ENCODE results near the gene LZIC. TPM values are rescaled to one million over a fixed set of nuclear protein-coding genes. Genes with fewer than 3 reads are reported as not detected.
A peak's percentile ranks its signal among the peaks of the same experiment; 100 is the strongest.

Gene LZIC
- total and polyA plus RNA-seq, 9 of the 15 experiments (the other 6 are each of a cell fraction or from before 2014, with no cell fraction given) = 32.9 to 109 (median 61.7) TPM

GRCh38 chr1:9929431-9930385, 13.5 kb downstream of the LZIC start (continued):
- TF ChIP-seq ZNF57 (CRISPR knock-in tag; IDR thresholded peaks at IDR 0.05) (no peak), HDAC3 (IDR thresholded peaks at IDR 0.05; ENCODE audit: borderline replicate concordance, partially characterized antibody) (no peak), ARNT (IDR thresholded peaks at IDR 0.05) (peak in 1 of 2 experiments; percentile 21; a peak in 1 of 4 replicates), CREB3L1 (IDR thresholded peaks at IDR 0.05; ENCODE audit: borderline replicate concordance, low read depth) (peak; percentile 19; the same call in 1 of the 2 replicates), IFI16 (CRISPR knock-in tag; IDR thresholded peaks at IDR 0.05) (0 out of 2 replicates have a peak, but pooled peaks have one; percentile 8), ELK1 (CRISPR knock-in tag; IDR thresholded peaks at IDR 0.05) (no peak), ZNF780A (CRISPR knock-in tag; IDR thresholded peaks at IDR 0.05) (no peak), PYGO2 (tag; IDR thresholded peaks at IDR 0.05) (no peak), BRF1 (IDR thresholded peaks at IDR 0.05; ENCODE audit: borderline replicate concordance, extremely low read depth, insufficient read length) (no peak), ZNF134 (CRISPR knock-in tag; conservative IDR thresholded peaks at IDR 0.05) (0 out of 2 replicates have a peak, but pooled peaks have one; percentile 34), ZBTB1 (CRISPR knock-in tag; IDR thresholded peaks at IDR 0.05; ENCODE audit: borderline replicate concordance, low read depth) (no peak), NR0B1 (IDR thresholded peaks at IDR 0.05; ENCODE audit: partially characterized antibody) (no peak), NCOA4 (IDR thresholded peaks at IDR 0.05; ENCODE audit: partially characterized antibody) (no peak), ATF7 (IDR thresholded peaks at IDR 0.05) (peak; percentile 34; the same call in 1 of the 2 replicates)

All from K562 (cell line).